Measurements from ENCODE around the gene BCO2.

The BCO2 gene

GRCh38 chr11:112229746-112230433, 54.6 kb downstream of the BCO2 start:
- Mint-ChIP-seq H3K27me3 (ENCODE audit: low read depth) (no peaks in the 10 kb centered on the region), H3K4me3 (no peak overlapping the region), H3K36me3 (ENCODE audit: low read depth) (peaks cover 38% of the 10 kb centered on the region), H3K27ac (no peak overlapping the region), H3K9me3 (no peaks in the 10 kb centered on the region), H3K4me1 (ENCODE audit: low read depth) (peaks cover 21% of the 10 kb centered on the region)
- DNase-seq (ENCODE audit: low spot score): no peak

- Mint-ChIP-seq H3K9me3 (no peaks in the 10 kb centered on the region), H3K4me1 (ENCODE audit: low read depth) (peaks cover 17% of the 10 kb centered on the region), H3K27me3 (ENCODE audit: low read depth) (no peaks in the 10 kb centered on the region), H3K4me3 (no peak overlapping the region), H3K36me3 (ENCODE audit: low read depth) (peaks cover 51% of the 10 kb centered on the region), H3K27ac (no peak overlapping the region)
- no peak for DNase-seq (ENCODE audit: low spot score)
Observed at GRCh38 chr11:112231952-112232351, 56.6 kb downstream of the BCO2 start.

GRCh38 chr11:112235750-112236390, 60.6 kb downstream of the BCO2 start:
- H3K9me3 Mint-ChIP-seq: no peaks in the 10 kb centered on the region
- H3K36me3 Mint-ChIP-seq (ENCODE audit: low read depth): peaks cover 38% of the 10 kb centered on the region
- H3K4me1 Mint-ChIP-seq (ENCODE audit: low read depth): peaks cover 2% of the 10 kb centered on the region
- DNase-seq (ENCODE audit: low spot score): no peak
- no peak overlapping the region for H3K4me3 Mint-ChIP-seq
- H3K27ac Mint-ChIP-seq: no peak overlapping the region
- no peaks in the 10 kb centered on the region for H3K27me3 Mint-ChIP-seq (ENCODE audit: low read depth)

GRCh38 chr11:112237451-112237850, 62.1 kb downstream of the BCO2 start:
- Mint-ChIP-seq H3K36me3 (ENCODE audit: low read depth) (peaks cover 28% of the 10 kb centered on the region), H3K9me3 (no peaks in the 10 kb centered on the region), H3K27ac (no peak overlapping the region), H3K4me1 (ENCODE audit: low read depth) (no peaks in the 10 kb centered on the region), H3K4me3 (no peak overlapping the region), H3K27me3 (ENCODE audit: low read depth) (no peaks in the 10 kb centered on the region)
- no peak for DNase-seq (ENCODE audit: low spot score)

- Mint-ChIP-seq H3K4me1 (ENCODE audit: low read depth) (no peaks in the 10 kb centered on the region), H3K36me3 (ENCODE audit: low read depth) (peaks cover 32% of the 10 kb centered on the region), H3K27ac (no peak overlapping the region), H3K27me3 (ENCODE audit: low read depth) (no peaks in the 10 kb centered on the region), H3K4me3 (no peak overlapping the region), H3K9me3 (no peaks in the 10 kb centered on the region)
- DNase-seq (ENCODE audit: low spot score): no peak
Observed at GRCh38 chr11:112238041-112238440, 62.7 kb downstream of the BCO2 start.

- Mint-ChIP-seq H3K27me3 (ENCODE audit: low read depth) (no peaks in the 10 kb centered on the region), H3K4me3 (no peak overlapping the region), H3K27ac (no peak overlapping the region), H3K36me3 (ENCODE audit: low read depth) (peaks cover 24% of the 10 kb centered on the region), H3K4me1 (ENCODE audit: low read depth) (no peaks in the 10 kb centered on the region), H3K9me3 (no peaks in the 10 kb centered on the region)
- no peak for DNase-seq (ENCODE audit: low spot score)
Observed at GRCh38 chr11:112241486-112241885, 66.2 kb downstream of the BCO2 start.

- no peaks in the 10 kb centered on the region for H3K4me1 Mint-ChIP-seq (ENCODE audit: low read depth)
- peaks cover 7% of the 10 kb centered on the region for H3K36me3 Mint-ChIP-seq (ENCODE audit: low read depth)
- no peaks in the 10 kb centered on the region for H3K27me3 Mint-ChIP-seq (ENCODE audit: low read depth)
- H3K27ac Mint-ChIP-seq: no peak overlapping the region
- H3K9me3 Mint-ChIP-seq: no peaks in the 10 kb centered on the region
- H3K4me3 Mint-ChIP-seq: no peak overlapping the region
- no peak for DNase-seq (ENCODE audit: low spot score)
Observed at GRCh38 chr11:112247201-112247600, 71.9 kb downstream of the BCO2 start.

- Mint-ChIP-seq H3K4me3 (no peak overlapping the region), H3K27ac (no peak overlapping the region), H3K4me1 (ENCODE audit: low read depth) (no peaks in the 10 kb centered on the region), H3K36me3 (ENCODE audit: low read depth) (peaks cover 3% of the 10 kb centered on the region), H3K9me3 (no peaks in the 10 kb centered on the region), H3K27me3 (ENCODE audit: low read depth) (no peaks in the 10 kb centered on the region)
- no peak for DNase-seq (ENCODE audit: low spot score)
Observed at GRCh38 chr11:112248201-112248600, 72.9 kb downstream of the BCO2 start.

GRCh38 chr11:112249871-112250610, 74.7 kb downstream of the BCO2 start:
- Mint-ChIP-seq H3K36me3 (ENCODE audit: low read depth) (no peaks in the 10 kb centered on the region), H3K4me3 (no peak overlapping the region), H3K9me3 (no peaks in the 10 kb centered on the region), H3K27me3 (ENCODE audit: low read depth) (no peaks in the 10 kb centered on the region), H3K27ac (no peak overlapping the region), H3K4me1 (ENCODE audit: low read depth) (no peaks in the 10 kb centered on the region)
- DNase-seq (ENCODE audit: low spot score): no peak

- Mint-ChIP-seq H3K27me3 (ENCODE audit: low read depth) (no peaks in the 10 kb centered on the region), H3K9me3 (no peaks in the 10 kb centered on the region), H3K27ac (no peak overlapping the region), H3K4me3 (no peak overlapping the region), H3K4me1 (ENCODE audit: low read depth) (no peaks in the 10 kb centered on the region), H3K36me3 (ENCODE audit: low read depth) (no peaks in the 10 kb centered on the region)
- no peak for DNase-seq (ENCODE audit: low spot score)
Observed at GRCh38 chr11:112253605-112254242, 78.4 kb downstream of the BCO2 start.

GRCh38 chr11:112255067-112255720, 79.9 kb downstream of the BCO2 start:
- Mint-ChIP-seq H3K27me3 (ENCODE audit: low read depth) (no peaks in the 10 kb centered on the region), H3K4me3 (no peak overlapping the region), H3K4me1 (ENCODE audit: low read depth) (no peaks in the 10 kb centered on the region), H3K27ac (no peak overlapping the region), H3K36me3 (ENCODE audit: low read depth) (no peaks in the 10 kb centered on the region), H3K9me3 (no peaks in the 10 kb centered on the region)
- DNase-seq (ENCODE audit: low spot score): no peak

- Mint-ChIP-seq H3K4me3 (no peak within 1 kb of the TSS), H3K9me3 (no peaks in the 10 kb centered on the region), H3K36me3 (ENCODE audit: low read depth) (no peaks in the 10 kb centered on the region), H3K27me3 (ENCODE audit: low read depth) (no peaks in the 10 kb centered on the region), H3K4me1 (ENCODE audit: low read depth) (no peaks in the 10 kb centered on the region), H3K27ac (no peak within 1 kb of the TSS)
- DNase-seq (ENCODE audit: low spot score): no peak
Observed at GRCh38 chr11:112260490-112260889, 85.2 kb downstream of the BCO2 start, which contains the start of gene PLET1. Gene PLET1, minus strand, starts transcription at chr11:112260860. Its CDS starts 271 bp downstream, at chr11:112260589.

- H3K9me3 Mint-ChIP-seq: no peaks in the 10 kb centered on the region
- no peak overlapping the region for H3K27ac Mint-ChIP-seq
- H3K27me3 Mint-ChIP-seq (ENCODE audit: low read depth): peaks cover 2% of the 10 kb centered on the region
- no peaks in the 10 kb centered on the region for H3K36me3 Mint-ChIP-seq (ENCODE audit: low read depth)
- H3K4me1 Mint-ChIP-seq (ENCODE audit: low read depth): no peaks in the 10 kb centered on the region
- H3K4me3 Mint-ChIP-seq: no peak overlapping the region
- no peak for DNase-seq (ENCODE audit: low spot score)
Observed at GRCh38 chr11:112265659-112266409, 90.5 kb downstream of the BCO2 start.
